Measurements from ENCODE around the gene MED13L.

MED13L gene

GRCh38 chr12:116125956-116126566 lies 151.4 kb downstream of the MED13L start:
- no peak for DNase-seq

GRCh38 chr12:116125084-116125483 lies 152.4 kb downstream of the MED13L start:
- no peak for DNase-seq

GRCh38 chr12:116123451-116124258 lies 153.8 kb downstream of the MED13L start:
- DNase-seq = peak; percentile 81

- no peak for DNase-seq
Measured at GRCh38 chr12:116122628-116123027, 154.9 kb downstream of the MED13L start.

GRCh38 chr12:116121453-116121871 lies 156.0 kb downstream of the MED13L start:
- no peak for DNase-seq

GRCh38 chr12:116116650-116117424 lies 160.7 kb downstream of the MED13L start:
- DNase-seq = no peak

- DNase-seq = no peak
Measured at GRCh38 chr12:116113398-116114130, 163.9 kb downstream of the MED13L start.

- DNase-seq = no peak
Measured at GRCh38 chr12:116106870-116107269, 170.6 kb downstream of the MED13L start.

- no peak for DNase-seq
Measured at GRCh38 chr12:116104167-116104767, 173.2 kb downstream of the MED13L start.

- DNase-seq = no peak
Measured at GRCh38 chr12:116101991-116102390, 175.5 kb downstream of the MED13L start.

GRCh38 chr12:116099652-116100432 lies 177.7 kb downstream of the MED13L start:
- no peak for DNase-seq

- DNase-seq = no peak
Measured at GRCh38 chr12:116096874-116097273, 180.6 kb downstream of the MED13L start.

GRCh38 chr12:116094475-116094874 lies 183.0 kb downstream of the MED13L start:
- no peak for DNase-seq

- DNase-seq = no peak
Measured at GRCh38 chr12:116093915-116094314, 183.6 kb downstream of the MED13L start.

- DNase-seq = no peak
Measured at GRCh38 chr12:116092776-116093175, 184.7 kb downstream of the MED13L start.

GRCh38 chr12:116092162-116092561 lies 185.3 kb downstream of the MED13L start:
- DNase-seq = no peak

- no peak for DNase-seq
Measured at GRCh38 chr12:116091579-116091978, 185.9 kb downstream of the MED13L start.

- DNase-seq = no peak
Measured at GRCh38 chr12:116090516-116090915, 187.0 kb downstream of the MED13L start.

- no peak for DNase-seq
Measured at GRCh38 chr12:116089080-116089479, 188.4 kb downstream of the MED13L start.

GRCh38 chr12:116087962-116088361 lies 189.5 kb downstream of the MED13L start:
- no peak for DNase-seq

- DNase-seq = no peak
Measured at GRCh38 chr12:116087399-116087798, 190.1 kb downstream of the MED13L start.

GRCh38 chr12:116080415-116080814 lies 197.1 kb downstream of the MED13L start:
- no peak for DNase-seq
